ENCODE data around the gene MED25. TPM values are rescaled to one million over a fixed set of nuclear protein-coding genes. Genes with fewer than 3 reads are reported as not detected.

MED25 gene
- total and polyA plus RNA-seq, 9 of the 15 experiments (the other 6 are each of a cell fraction or from before 2014, with no cell fraction given) = 4.1 to 93.9 (median 19.3) TPM

GRCh38 chr19:49864890-49865289, 46.8 kb downstream of the MED25 start:
- ATAC-seq = no peak
- no peak for DNase-seq (ENCODE audit: extremely low read depth in 1 of 4, low spot score in 3 of 4)
- CTCF ChIA-PET (ENCODE audit: low intra/inter-chr PET ratio) = no interaction called here
- POLR2A ChIA-PET = interaction anchor here (0.6 to 2.2 kb wide), 13 partner anchors 11 to 188 kb away, joined by 3 to 18 read pairs (median 5); partner anchors contain the start of genes AKT1S1, FUZ, NUP62 and PTOV1
- no peaks in the 10 kb centered on the region for H3K9me3 ChIP-seq (replicated peaks; ENCODE audit: control insufficient read depth, insufficient read depth, low read depth, low read length)
- no TSS peak for BruUV-seq (replicated peaks)
- peaks cover 4% of the 10 kb centered on the region for H3K9me1 ChIP-seq (ENCODE audit: control insufficient read depth, insufficient read depth, low read length)
- peaks cover 19% of the 10 kb centered on the region; the same call in 1 of the 2 replicates for H4K20me1 ChIP-seq (replicated peaks; ENCODE audit: control insufficient read depth, insufficient read depth, low read length)
- 60% methylated on average over 13 of the region's 13 CpGs for WGBS (ENCODE audit: insufficient coverage, low coverage, missing lambda C conversion rate)
- in situ Hi-C loops (cut with MboI) = no loop called here
- peaks cover 30 to 84% of the 10 kb centered on the region in 2 experiments for H3K4me1 ChIP-seq (replicated peaks in 1 of 2; ENCODE audit: control insufficient read depth in 2 of 2, insufficient read depth in 2 of 2, low read length in 2 of 2)
- peaks cover 52% of the 10 kb centered on the region for H3K36me3 ChIP-seq (ENCODE audit: control insufficient read depth, insufficient read depth, low read length)
- H3K27me3 ChIP-seq (ENCODE audit: control insufficient read depth in 2 of 2, insufficient read depth in 2 of 2, low read length in 2 of 2) = no peaks in the 10 kb centered on the region
- FAIRE-seq = peak; percentile 6
- peak overlapping the region; percentile 98; the same call in 1 of the 2 replicates for H3K4me3 ChIP-seq
- intact Hi-C loops (cut with micrococcal nuclease) = loop anchor here (5.0 kb wide), 3 partner anchors 62 to 188 kb away; partner anchors contain the start of genes AP2A1, ATF5, NUP62 and PRMT1
- H2AFZ ChIP-seq (ENCODE audit: low read depth, low read length) = no peak overlapping the region
- H3K4me2 ChIP-seq (ENCODE audit: insufficient read depth, low read length) = peak overlapping the region; percentile 98
- peaks cover 39% of the 10 kb centered on the region for H3K79me2 ChIP-seq (ENCODE audit: control insufficient read depth, insufficient read depth, low read length)
- H3K9ac ChIP-seq (ENCODE audit: insufficient read depth in 1 of 2, low read depth in 2 of 2, low read length in 2 of 2) = peak overlapping the region; percentile 5 to 89; a peak in 2 of 4 replicates
- peak overlapping the region; percentile 10; the same call in 1 of the 3 replicates for H3K27ac ChIP-seq (ENCODE audit: extremely low read depth, low read depth, low read length)
- TF ChIP-seq KDM1A (IDR thresholded peaks at IDR 0.05) (peak; percentile 77 to 83), BCOR (IDR thresholded peaks at IDR 0.05) (peak; percentile 98), ZKSCAN8 (CRISPR knock-in tag; IDR thresholded peaks at IDR 0.05) (no peak), ZNF274 (IDR thresholded peaks at IDR 0.05; ENCODE audit: borderline replicate concordance, low read depth, low read length) (no peak), RBM25 (IDR thresholded peaks at IDR 0.05; ENCODE audit: low read depth, low read length, severe bottlenecking) (peak; percentile 93), GTF2F1 (IDR thresholded peaks at IDR 0.05; ENCODE audit: low read depth, low read length) (0 out of 2 replicates have a peak, but pooled peaks have one; percentile 21), RBM15 (IDR thresholded peaks at IDR 0.05; ENCODE audit: insufficient read depth, low read length) (no peak), HLTF (IDR thresholded peaks at IDR 0.05) (no peak), PHTF2 (CRISPR knock-in tag; IDR thresholded peaks at IDR 0.05) (no peak), ZNF512 (tag; IDR thresholded peaks at IDR 0.05) (no peak), ZNF165 (CRISPR knock-in tag; IDR thresholded peaks at IDR 0.05; ENCODE audit: borderline replicate concordance) (no peak), HDGF (IDR thresholded peaks at IDR 0.05) (0 out of 2 replicates have a peak, but pooled peaks have one; percentile 54), MAX (CRISPR knock-in tag; IDR thresholded peaks at IDR 0.05) (0 out of 2 replicates have a peak, but pooled peaks have one; percentile 15), PHB2 (IDR thresholded peaks at IDR 0.05; ENCODE audit: low read depth) (no peak), ADNP (tag; IDR thresholded peaks at IDR 0.05) (peak; percentile 79), CHD4 (IDR thresholded peaks at IDR 0.05; ENCODE audit: insufficient read depth, insufficient replicate concordance, low read depth, low read length, poor library complexity, severe bottlenecking) (peak; percentile 91), CBX8 (IDR thresholded peaks at IDR 0.05; ENCODE audit: borderline replicate concordance, extremely low read depth, low read depth, low read length, poor library complexity, severe bottlenecking) (no peak), CBX3 (IDR thresholded peaks at IDR 0.05; ENCODE audit: borderline replicate concordance in 1 of 2, low read length in 2 of 2) (peak in 1 of 2 experiments; percentile 56; a peak in 1 of 3 replicates), CBX1 (IDR thresholded peaks at IDR 0.05; ENCODE audit: low read depth) (peak; percentile 67; the same call in 1 of the 2 replicates), CEBPG (CRISPR knock-in tag; IDR thresholded peaks at IDR 0.05) (no peak), CEBPG (tag; conservative IDR thresholded peaks at IDR 0.05 in 1 of 2, IDR thresholded peaks at IDR 0.05 in 1 of 2) (no peak), ZNF780A (CRISPR knock-in tag; IDR thresholded peaks at IDR 0.05) (0 out of 2 replicates have a peak, but pooled peaks have one; percentile 56), TAF15 (IDR thresholded peaks at IDR 0.05; ENCODE audit: low read depth, low read length) (no peak)

All from K562 (cell line).